ENCODE data around the gene ELAPOR2. TPM values are rescaled to one million over a fixed set of nuclear protein-coding genes. Genes with fewer than 3 reads are reported as not detected.
"Not testable (repeated sequence)": the region's sequence is repeated elsewhere in the genome, so short reads cannot be mapped to it uniquely, and the experiment has no call there.

Gene ELAPOR2
- total RNA-seq, 1 donor from 2014 or later: 90.8 TPM

GRCh38 chr7:87100326-87100725 is 40.9 kb upstream of the ELAPOR2 start:
- no peak overlapping the region for H3K27ac ChIP-seq
- no peak for TF ChIP-seq CTCF (IDR thresholded peaks at IDR 0.05)
- H3K4me1 ChIP-seq: no peaks in the 10 kb centered on the region
- H3K27me3 ChIP-seq (ENCODE audit: low read depth): no peaks in the 10 kb centered on the region
- no peak overlapping the region for H3K4me3 ChIP-seq
- no peak for ATAC-seq
- H3K9me3 ChIP-seq: no peaks in the 10 kb centered on the region
- no peak for DNase-seq
- intact Hi-C loops (cut with DNase I): no loop called here
- no peaks in the 10 kb centered on the region for H3K36me3 ChIP-seq

- H3K36me3 ChIP-seq; DNase-seq; H3K9me3 ChIP-seq; ATAC-seq; H3K27me3 ChIP-seq (ENCODE audit: low read depth); H3K4me3 ChIP-seq; H3K4me1 ChIP-seq; intact Hi-C loops (cut with DNase I); H3K27ac ChIP-seq: not testable (repeated sequence)
Measured at GRCh38 chr7:87097375-87097774, 37.9 kb upstream of the ELAPOR2 start.

- no peaks in the 10 kb centered on the region for H3K36me3 ChIP-seq
- H3K9me3 ChIP-seq: no peaks in the 10 kb centered on the region
- H3K27ac ChIP-seq: no peak overlapping the region
- H3K4me1 ChIP-seq: no peaks in the 10 kb centered on the region
- ATAC-seq (no peak), DNase-seq (no peak)
- H3K4me3 ChIP-seq: no peak overlapping the region
- intact Hi-C loops (cut with DNase I): no loop called here
- no peak for TF ChIP-seq CTCF (IDR thresholded peaks at IDR 0.05)
- H3K27me3 ChIP-seq (ENCODE audit: low read depth): no peaks in the 10 kb centered on the region
Measured at GRCh38 chr7:87094322-87094721, 34.9 kb upstream of the ELAPOR2 start.

GRCh38 chr7:87092568-87093091 is 33.2 kb upstream of the ELAPOR2 start:
- ATAC-seq (no peak), DNase-seq (no peak)
- H3K36me3 ChIP-seq: no peaks in the 10 kb centered on the region
- TF ChIP-seq CTCF (IDR thresholded peaks at IDR 0.05): no peak
- no peak overlapping the region for H3K4me3 ChIP-seq
- no peak overlapping the region for H3K27ac ChIP-seq
- H3K4me1 ChIP-seq: no peaks in the 10 kb centered on the region
- intact Hi-C loops (cut with DNase I): no loop called here
- H3K9me3 ChIP-seq: no peaks in the 10 kb centered on the region
- H3K27me3 ChIP-seq (ENCODE audit: low read depth): no peaks in the 10 kb centered on the region

GRCh38 chr7:87091487-87092066 is 32.1 kb upstream of the ELAPOR2 start:
- Histone ChIP-seq H3K9me3 (no peaks in the 10 kb centered on the region), H3K4me1 (no peaks in the 10 kb centered on the region), H3K4me3 (no peak overlapping the region), H3K27me3 (ENCODE audit: low read depth) (no peaks in the 10 kb centered on the region), H3K27ac (no peak overlapping the region), H3K36me3 (no peaks in the 10 kb centered on the region)
- DNase-seq (no peak), ATAC-seq (no peak)
- no peak for TF ChIP-seq CTCF (IDR thresholded peaks at IDR 0.05)
- intact Hi-C loops (cut with DNase I): no loop called here

GRCh38 chr7:87083865-87084519 is 24.5 kb upstream of the ELAPOR2 start:
- Histone ChIP-seq H3K4me3 (no peak overlapping the region), H3K27ac (no peak overlapping the region), H3K4me1 (no peaks in the 10 kb centered on the region), H3K9me3 (no peaks in the 10 kb centered on the region), H3K27me3 (ENCODE audit: low read depth) (no peaks in the 10 kb centered on the region), H3K36me3 (no peaks in the 10 kb centered on the region)
- DNase-seq (no peak), ATAC-seq (no peak)
- no peak for TF ChIP-seq CTCF (IDR thresholded peaks at IDR 0.05)
- intact Hi-C loops (cut with DNase I): no loop called here

Measured in lower lobe of right lung (tissue), 2 donors.